ENCODE results near the gene BCAR1. TPM values are rescaled to one million over a fixed set of nuclear protein-coding genes. Genes with fewer than 3 reads are reported as not detected.
A peak's percentile ranks its signal among the peaks of the same experiment; 100 is the strongest.

BCAR1 gene
- total and polyA plus RNA-seq, 2 of the 13 experiments (the other 11 are each of a cell fraction or from before 2014, with no cell fraction given), result 48.1 to 51.7 TPM

DNA sequence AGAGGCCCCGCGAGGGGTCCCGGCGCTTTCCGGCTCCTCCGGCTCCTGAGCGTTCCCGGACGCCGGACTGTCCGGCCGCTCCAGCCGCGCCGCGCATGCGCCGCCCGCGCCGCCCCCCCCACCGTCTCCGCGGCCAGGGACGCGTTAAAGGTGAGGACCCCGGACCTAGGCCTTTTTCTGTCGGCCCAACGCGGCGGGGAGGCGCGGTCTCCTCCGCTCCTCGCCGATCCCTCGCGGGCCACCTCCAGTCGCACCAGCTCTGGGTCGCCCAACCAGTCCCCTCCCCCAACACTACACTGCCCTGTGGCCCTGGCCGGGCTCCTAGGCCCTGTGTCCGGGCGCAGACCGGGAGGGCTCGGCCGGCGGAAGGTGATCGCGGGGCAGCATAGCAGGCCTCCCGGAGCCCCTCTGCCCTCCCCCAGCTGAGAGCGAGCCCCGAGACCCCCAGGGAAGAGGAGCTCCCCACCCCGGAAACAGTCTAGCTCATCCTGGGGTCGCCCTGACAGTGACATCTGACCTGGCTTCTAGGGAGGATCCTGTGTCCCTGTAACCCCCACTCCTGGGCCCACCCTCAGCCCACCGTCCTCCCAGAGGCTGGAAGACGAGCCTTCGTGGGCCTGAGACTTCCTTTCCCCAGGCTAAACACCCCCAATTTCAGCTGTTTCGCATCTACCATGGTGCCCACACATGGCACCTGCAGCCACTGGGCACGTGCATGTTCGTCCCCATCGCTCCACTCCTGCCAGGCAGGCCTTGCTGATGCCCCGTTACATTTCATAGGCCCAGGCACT, 14.7 kb upstream of the BCAR1 start (continued):
- TF ChIP-seq ZNF33A (CRISPR knock-in tag; IDR thresholded peaks at IDR 0.05; ENCODE audit: borderline replicate concordance) (no peak), PPARG (CRISPR knock-in tag; conservative IDR thresholded peaks at IDR 0.05) (peak; percentile 42; the same call in 1 of the 2 replicates), HNRNPUL1 (IDR thresholded peaks at IDR 0.05; ENCODE audit: low read depth, low read length) (no peak), PCBP2 (optimal IDR thresholded peaks at IDR 0.05; ENCODE audit: low read depth, low read length, poor library complexity, severe bottlenecking) (no peak), ZNF841 (CRISPR knock-in tag; IDR thresholded peaks at IDR 0.05; ENCODE audit: borderline replicate concordance) (no peak), RARG (CRISPR knock-in tag; IDR thresholded peaks at IDR 0.05; ENCODE audit: low read depth) (0 out of 2 replicates have a peak, but pooled peaks have one; percentile 77), ZKSCAN5 (CRISPR knock-in tag; IDR thresholded peaks at IDR 0.05) (no peak), SP5 (CRISPR knock-in tag; IDR thresholded peaks at IDR 0.05; ENCODE audit: borderline replicate concordance, low read depth) (no peak), ZNF10 (CRISPR knock-in tag; IDR thresholded peaks at IDR 0.05; ENCODE audit: borderline replicate concordance, low read depth) (no peak), FIP1L1 (IDR thresholded peaks at IDR 0.05; ENCODE audit: borderline replicate concordance, insufficient read depth, low read depth, low read length) (no peak), RNF2 (conservative IDR thresholded peaks at IDR 0.05; ENCODE audit: low read depth) (no peak), FOXO1 (CRISPR knock-in tag; IDR thresholded peaks at IDR 0.05) (peak; percentile 56), SUZ12 (IDR thresholded peaks at IDR 0.05; ENCODE audit: low read depth, low read length) (no peak), BRCA1 (CRISPR knock-in tag; IDR thresholded peaks at IDR 0.05) (peak; percentile 27; the same call in 1 of the 2 replicates), GATAD1 (CRISPR knock-in tag; IDR thresholded peaks at IDR 0.05) (peak; percentile 71), YEATS2 (CRISPR knock-in tag; IDR thresholded peaks at IDR 0.05; ENCODE audit: borderline replicate concordance) (no peak), ATF7 (IDR thresholded peaks at IDR 0.05) (no peak), ATF7 (CRISPR knock-in tag; IDR thresholded peaks at IDR 0.05) (peak; percentile 72; the same call in 1 of the 2 replicates), ZNF333 (CRISPR knock-in tag; IDR thresholded peaks at IDR 0.05; ENCODE audit: borderline replicate concordance) (no peak), ZNF101 (CRISPR knock-in tag; IDR thresholded peaks at IDR 0.05; ENCODE audit: borderline replicate concordance, low read depth) (no peak), FOXC1 (CRISPR knock-in tag; IDR thresholded peaks at IDR 0.05; ENCODE audit: borderline replicate concordance) (no peak; the same call in 1 of the 2 replicates)
- TF ChIP-seq, protein P1, sequence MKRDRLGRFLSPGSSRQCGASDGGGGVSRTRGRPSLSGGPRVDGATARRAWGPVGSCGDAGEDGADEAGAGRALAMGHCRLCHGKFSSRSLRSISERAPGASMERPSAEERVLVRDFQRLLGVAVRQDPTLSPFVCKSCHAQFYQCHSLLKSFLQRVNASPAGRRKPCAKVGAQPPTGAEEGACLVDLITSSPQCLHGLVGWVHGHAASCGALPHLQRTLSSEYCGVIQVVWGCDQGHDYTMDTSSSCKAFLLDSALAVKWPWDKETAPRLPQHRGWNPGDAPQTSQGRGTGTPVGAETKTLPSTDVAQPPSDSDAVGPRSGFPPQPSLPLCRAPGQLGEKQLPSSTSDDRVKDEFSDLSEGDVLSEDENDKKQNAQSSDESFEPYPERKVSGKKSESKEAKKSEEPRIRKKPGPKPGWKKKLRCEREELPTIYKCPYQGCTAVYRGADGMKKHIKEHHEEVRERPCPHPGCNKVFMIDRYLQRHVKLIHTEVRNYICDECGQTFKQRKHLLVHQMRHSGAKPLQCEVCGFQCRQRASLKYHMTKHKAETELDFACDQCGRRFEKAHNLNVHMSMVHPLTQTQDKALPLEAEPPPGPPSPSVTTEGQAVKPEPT (CRISPR knock-in tag; IDR thresholded peaks at IDR 0.05; ENCODE audit: low read depth), result peak; percentile 72; the same call in 1 of the 2 replicates
- TF ChIP-seq, protein P2, sequence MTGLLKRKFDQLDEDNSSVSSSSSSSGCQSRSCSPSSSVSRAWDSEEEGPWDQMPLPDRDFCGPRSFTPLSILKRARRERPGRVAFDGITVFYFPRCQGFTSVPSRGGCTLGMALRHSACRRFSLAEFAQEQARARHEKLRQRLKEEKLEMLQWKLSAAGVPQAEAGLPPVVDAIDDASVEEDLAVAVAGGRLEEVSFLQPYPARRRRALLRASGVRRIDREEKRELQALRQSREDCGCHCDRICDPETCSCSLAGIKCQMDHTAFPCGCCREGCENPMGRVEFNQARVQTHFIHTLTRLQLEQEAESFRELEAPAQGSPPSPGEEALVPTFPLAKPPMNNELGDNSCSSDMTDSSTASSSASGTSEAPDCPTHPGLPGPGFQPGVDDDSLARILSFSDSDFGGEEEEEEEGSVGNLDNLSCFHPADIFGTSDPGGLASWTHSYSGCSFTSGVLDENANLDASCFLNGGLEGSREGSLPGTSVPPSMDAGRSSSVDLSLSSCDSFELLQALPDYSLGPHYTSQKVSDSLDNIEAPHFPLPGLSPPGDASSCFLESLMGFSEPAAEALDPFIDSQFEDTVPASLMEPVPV (CRISPR knock-in tag; IDR thresholded peaks at IDR 0.05), result peak; percentile 89
- TF ChIP-seq, protein P3, sequence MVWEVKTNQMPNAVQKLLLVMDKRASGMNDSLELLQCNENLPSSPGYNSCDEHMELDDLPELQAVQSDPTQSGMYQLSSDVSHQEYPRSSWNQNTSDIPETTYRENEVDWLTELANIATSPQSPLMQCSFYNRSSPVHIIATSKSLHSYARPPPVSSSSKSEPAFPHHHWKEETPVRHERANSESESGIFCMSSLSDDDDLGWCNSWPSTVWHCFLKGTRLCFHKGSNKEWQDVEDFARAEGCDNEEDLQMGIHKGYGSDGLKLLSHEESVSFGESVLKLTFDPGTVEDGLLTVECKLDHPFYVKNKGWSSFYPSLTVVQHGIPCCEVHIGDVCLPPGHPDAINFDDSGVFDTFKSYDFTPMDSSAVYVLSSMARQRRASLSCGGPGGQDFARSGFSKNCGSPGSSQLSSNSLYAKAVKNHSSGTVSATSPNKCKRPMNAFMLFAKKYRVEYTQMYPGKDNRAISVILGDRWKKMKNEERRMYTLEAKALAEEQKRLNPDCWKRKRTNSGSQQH (CRISPR knock-in tag; IDR thresholded peaks at IDR 0.05; ENCODE audit: low read depth), result no peak

Measured in HepG2 (cell line).